Neuron (in vitro differentiated cells): ENCODE results near the gene TANC1.

Experiments
- H2AFZ ChIP-seq: one replicate; pipeline ENCODE4 v1.6.1; 2013; ENCODE audit warnings: low read depth, mild to moderate bottlenecking, inconsistent platforms, low read length, moderate library complexity
- H3K27me3 ChIP-seq: one replicate; pipeline ENCODE4 v1.6.1; 2013; ENCODE audit warnings: low read length; ENCODE audit not compliant: insufficient read depth
- H3K36me3 ChIP-seq: one replicate; pipeline ENCODE4 v1.6.1; 2013; ENCODE audit warnings: low read length; ENCODE audit not compliant: insufficient read depth
- H3K4me1 ChIP-seq: one replicate; pipeline ENCODE4 v1.6.1; 2013; ENCODE audit warnings: low read length; ENCODE audit not compliant: insufficient read depth
- H3K4me3 ChIP-seq: 2 replicates; pipeline ENCODE4 v1.5.1; 2013; ENCODE audit warnings: mild to moderate bottlenecking, low read length, moderate library complexity
- H3K9me3 ChIP-seq: one replicate; pipeline ENCODE4 v1.6.1; 2013; ENCODE audit warnings: low read length

The TANC1 gene

GRCh38 chr2:158940356-158940755 is 28.1 kb upstream of the TANC1 start:
- Histone ChIP-seq H3K36me3 (no peaks in the 10 kb centered on the region), H3K4me3 (no peak overlapping the region), H3K4me1 (no peaks in the 10 kb centered on the region), H2AFZ (no peak overlapping the region), H3K9me3 (no peaks in the 10 kb centered on the region), H3K27me3 (no peaks in the 10 kb centered on the region)

- Histone ChIP-seq H3K4me1 (no peaks in the 10 kb centered on the region), H3K36me3 (no peaks in the 10 kb centered on the region), H3K9me3 (no peaks in the 10 kb centered on the region), H3K4me3 (no peak overlapping the region), H2AFZ (no peak overlapping the region), H3K27me3 (no peaks in the 10 kb centered on the region)
These were observed 24.5 kb upstream of the TANC1 start for GRCh38 chr2:158943973-158944372.

GRCh38 chr2:158948964-158949699 is 19.3 kb upstream of the TANC1 start:
- no peak overlapping the region for H2AFZ ChIP-seq
- no peaks in the 10 kb centered on the region for H3K9me3 ChIP-seq
- no peaks in the 10 kb centered on the region for H3K27me3 ChIP-seq
- H3K4me1 ChIP-seq, result no peaks in the 10 kb centered on the region
- H3K36me3 ChIP-seq, result no peaks in the 10 kb centered on the region
- H3K4me3 ChIP-seq, result no peak overlapping the region

GRCh38 chr2:158953454-158953853 is 15.0 kb upstream of the TANC1 start:
- no peak overlapping the region for H2AFZ ChIP-seq
- no peaks in the 10 kb centered on the region for H3K27me3 ChIP-seq
- H3K4me3 ChIP-seq, result no peak overlapping the region
- H3K36me3 ChIP-seq, result no peaks in the 10 kb centered on the region
- no peaks in the 10 kb centered on the region for H3K9me3 ChIP-seq
- H3K4me1 ChIP-seq, result no peaks in the 10 kb centered on the region

GRCh38 chr2:158953926-158954763 is 14.3 kb upstream of the TANC1 start:
- Histone ChIP-seq H2AFZ (no peak overlapping the region), H3K27me3 (no peaks in the 10 kb centered on the region), H3K9me3 (no peaks in the 10 kb centered on the region), H3K4me3 (no peak overlapping the region), H3K36me3 (no peaks in the 10 kb centered on the region), H3K4me1 (no peaks in the 10 kb centered on the region)

GRCh38 chr2:158955842-158956365 is 12.5 kb upstream of the TANC1 start:
- Histone ChIP-seq H3K4me3 (no peak overlapping the region), H3K36me3 (no peaks in the 10 kb centered on the region), H3K9me3 (no peaks in the 10 kb centered on the region), H3K4me1 (no peaks in the 10 kb centered on the region), H3K27me3 (no peaks in the 10 kb centered on the region), H2AFZ (no peak overlapping the region)

GRCh38 chr2:158958365-158958764 is 10.1 kb upstream of the TANC1 start:
- Histone ChIP-seq H3K36me3 (no peaks in the 10 kb centered on the region), H2AFZ (no peak overlapping the region), H3K9me3 (no peaks in the 10 kb centered on the region), H3K4me1 (no peaks in the 10 kb centered on the region), H3K27me3 (no peaks in the 10 kb centered on the region), H3K4me3 (no peak overlapping the region)

- Histone ChIP-seq H3K27me3 (no peaks in the 10 kb centered on the region), H3K36me3 (no peaks in the 10 kb centered on the region), H3K4me1 (no peaks in the 10 kb centered on the region), H3K4me3 (no peak overlapping the region), H2AFZ (no peak overlapping the region), H3K9me3 (no peaks in the 10 kb centered on the region)
These were observed 8.2 kb upstream of the TANC1 start for GRCh38 chr2:158960193-158960592.

DNA sequence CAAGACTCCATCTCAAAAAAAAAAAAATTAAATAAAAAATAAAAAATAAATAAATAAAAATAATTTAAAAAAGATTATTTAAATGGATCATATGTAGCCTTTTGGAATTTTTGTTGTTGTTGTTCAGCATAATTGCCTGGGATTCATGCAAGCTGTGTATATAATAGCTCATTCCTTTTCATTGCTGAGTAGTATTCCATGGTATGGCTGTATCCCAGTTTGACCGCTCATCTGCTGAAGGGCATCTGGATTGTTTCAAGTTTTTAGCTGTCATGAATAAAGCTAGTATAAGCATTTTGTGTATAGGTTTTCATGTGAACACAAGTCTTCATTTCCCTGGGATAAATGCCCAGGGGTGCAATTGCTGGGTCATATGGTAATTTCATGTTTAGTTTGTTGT is 6.4 kb upstream of the TANC1 start:
- H3K9me3 ChIP-seq, result no peaks in the 10 kb centered on the region
- no peaks in the 10 kb centered on the region for H3K27me3 ChIP-seq
- H3K4me3 ChIP-seq, result no peak overlapping the region
- H3K4me1 ChIP-seq, result peaks cover 16% of the 10 kb centered on the region
- H3K36me3 ChIP-seq, result no peaks in the 10 kb centered on the region
- no peak overlapping the region for H2AFZ ChIP-seq

DNA sequence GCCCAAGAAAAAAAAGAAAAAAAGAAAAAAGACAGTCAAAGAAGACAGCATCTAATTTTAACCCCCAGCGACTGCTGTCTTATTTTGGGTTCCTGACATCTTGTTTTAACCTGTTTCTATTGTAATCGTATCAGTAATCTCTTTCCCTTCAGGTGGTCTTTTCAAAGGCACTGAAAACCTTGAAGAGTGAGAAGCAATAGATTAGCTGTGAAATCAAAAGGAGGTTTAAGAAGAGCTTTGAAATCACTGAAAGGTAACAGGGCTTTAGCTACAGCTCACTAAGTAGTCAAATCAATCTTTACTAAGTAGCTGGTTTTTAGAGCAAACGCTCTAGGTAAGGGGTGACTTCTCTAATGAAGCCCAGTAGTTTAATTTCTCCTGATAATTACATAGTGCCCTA is 5.4 kb upstream of the TANC1 start:
- Histone ChIP-seq H2AFZ (no peak overlapping the region), H3K36me3 (no peaks in the 10 kb centered on the region), H3K4me3 (no peak overlapping the region), H3K9me3 (no peaks in the 10 kb centered on the region), H3K4me1 (peaks cover 16% of the 10 kb centered on the region), H3K27me3 (no peaks in the 10 kb centered on the region)

- no peaks in the 10 kb centered on the region for H3K27me3 ChIP-seq
- H3K9me3 ChIP-seq, result no peaks in the 10 kb centered on the region
- no peak overlapping the region for H2AFZ ChIP-seq
- no peak overlapping the region for H3K4me3 ChIP-seq
- peaks cover 23% of the 10 kb centered on the region for H3K4me1 ChIP-seq
- no peaks in the 10 kb centered on the region for H3K36me3 ChIP-seq
These were observed 3.3 kb upstream of the TANC1 start for GRCh38 chr2:158965107-158965506.

DNA sequence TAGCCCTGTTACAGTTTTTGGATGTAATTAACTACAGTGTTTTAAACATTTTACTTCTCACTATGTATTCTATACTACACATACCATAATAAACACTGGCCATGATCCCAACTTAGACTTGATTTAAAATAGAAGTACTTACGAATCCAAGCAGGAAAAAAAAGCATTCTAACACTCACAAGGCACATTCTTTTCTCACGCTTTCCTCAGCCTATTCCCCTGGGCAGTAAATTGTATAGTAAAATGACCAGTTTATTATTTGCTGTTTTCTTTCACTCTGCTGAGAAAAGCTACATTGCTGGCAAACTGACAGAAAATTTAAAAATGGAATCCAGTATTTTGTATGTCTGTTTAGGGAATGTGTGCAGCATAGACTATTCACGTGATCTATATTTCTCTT is 2.8 kb upstream of the TANC1 start:
- H3K4me3 ChIP-seq, result no peak overlapping the region
- H3K36me3 ChIP-seq, result no peaks in the 10 kb centered on the region
- H3K4me1 ChIP-seq, result peaks cover 28% of the 10 kb centered on the region
- peak overlapping the region; percentile 91 for H2AFZ ChIP-seq
- H3K9me3 ChIP-seq, result no peaks in the 10 kb centered on the region
- H3K27me3 ChIP-seq, result no peaks in the 10 kb centered on the region

DNA sequence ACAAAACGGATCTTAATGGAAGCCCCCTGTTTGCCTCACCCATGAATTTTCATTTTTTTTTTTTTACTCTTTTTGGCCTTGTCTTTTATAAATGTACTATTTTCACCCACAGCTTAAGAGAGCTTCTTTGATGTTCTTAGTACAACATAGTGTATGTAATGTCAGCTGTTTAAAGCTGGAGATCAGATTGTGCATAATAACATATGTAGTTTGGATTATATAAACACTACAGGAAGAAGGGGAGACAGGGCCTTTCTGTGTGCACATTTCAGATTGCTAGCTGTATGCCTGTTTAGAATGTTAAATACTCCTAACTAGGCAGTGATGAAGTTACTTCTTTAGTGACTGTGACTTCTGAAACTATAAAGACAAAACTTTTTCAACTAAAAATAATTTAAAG is 2.1 kb upstream of the TANC1 start:
- Histone ChIP-seq H3K4me1 (peaks cover 29% of the 10 kb centered on the region), H3K9me3 (no peaks in the 10 kb centered on the region), H2AFZ (peak overlapping the region; percentile 91), H3K36me3 (no peaks in the 10 kb centered on the region), H3K27me3 (no peaks in the 10 kb centered on the region), H3K4me3 (peak overlapping the region; percentile 74)
